Nucleus accumbens (tissue), 56 donors: ENCODE measurements around the gene AUTS2.
A peak's percentile ranks its signal among the peaks of the same experiment; 100 is the strongest.

Source experiments
- DNase-seq, 56 donors: peaks; one replicate each; lab custom pipeline; 2025; lab: John Stamatoyannopoulos, UW

AUTS2 gene

DNA sequence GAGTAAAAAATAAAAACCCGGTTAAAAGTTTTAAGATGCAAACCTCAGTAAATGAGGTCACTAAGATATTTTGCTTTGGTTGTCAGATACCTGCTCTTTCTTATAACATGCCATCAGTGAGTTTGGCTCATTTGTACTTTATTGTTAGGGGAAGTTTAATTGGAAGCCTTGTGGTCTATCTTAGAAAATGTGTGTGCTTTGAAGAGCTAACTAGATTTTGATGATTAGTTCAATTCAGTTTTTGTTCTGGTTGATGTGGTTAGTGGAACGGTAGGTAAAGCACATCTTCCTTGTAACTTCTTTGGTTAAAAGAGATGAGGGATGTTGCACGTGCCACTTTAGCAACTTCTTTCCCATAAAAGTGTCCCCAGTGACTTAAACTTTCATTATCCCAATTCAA is 1180.3 kb downstream of the AUTS2 start:
- DNase-seq, result no peak

DNA sequence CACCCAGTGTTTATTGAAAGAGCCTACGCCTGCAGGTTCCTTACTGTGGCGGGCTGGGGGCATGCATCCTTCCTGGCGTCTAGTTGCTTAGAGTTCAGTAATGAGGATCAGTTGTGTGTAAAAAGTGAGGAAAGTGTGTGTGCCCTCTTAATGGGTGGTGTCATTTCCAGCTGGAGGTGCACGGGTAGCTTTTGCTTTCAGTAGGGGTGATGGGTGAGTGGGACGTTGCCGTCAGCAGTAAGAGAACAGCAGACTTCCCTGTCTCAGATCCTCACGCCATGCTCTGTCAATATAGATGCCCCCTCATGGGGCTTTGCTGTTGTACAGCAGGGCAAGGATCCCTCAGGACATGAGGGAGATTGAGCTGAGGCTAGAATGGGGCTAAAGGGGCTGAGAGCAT is 1181.0 kb downstream of the AUTS2 start:
- DNase-seq, result no peak

DNA sequence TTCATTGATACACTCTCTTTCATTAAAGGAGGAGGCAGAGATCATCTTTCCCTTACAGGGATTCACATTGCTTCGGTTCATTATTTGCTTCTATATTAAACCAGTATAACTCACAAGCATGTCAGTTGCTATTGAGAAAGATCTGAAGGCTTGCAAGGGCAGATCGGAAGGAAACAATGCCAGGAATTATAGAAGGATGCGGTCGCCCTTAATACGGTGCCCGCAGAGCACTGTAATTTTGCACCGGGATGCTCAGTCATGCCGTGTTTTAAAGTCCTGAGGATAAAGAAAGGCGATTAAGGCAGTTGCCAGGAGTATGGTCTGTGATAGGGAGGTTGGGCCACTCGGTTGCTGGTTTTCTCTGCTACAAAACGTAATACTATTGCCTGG is 1183.6 kb downstream of the AUTS2 start:
- no peak for DNase-seq

DNA sequence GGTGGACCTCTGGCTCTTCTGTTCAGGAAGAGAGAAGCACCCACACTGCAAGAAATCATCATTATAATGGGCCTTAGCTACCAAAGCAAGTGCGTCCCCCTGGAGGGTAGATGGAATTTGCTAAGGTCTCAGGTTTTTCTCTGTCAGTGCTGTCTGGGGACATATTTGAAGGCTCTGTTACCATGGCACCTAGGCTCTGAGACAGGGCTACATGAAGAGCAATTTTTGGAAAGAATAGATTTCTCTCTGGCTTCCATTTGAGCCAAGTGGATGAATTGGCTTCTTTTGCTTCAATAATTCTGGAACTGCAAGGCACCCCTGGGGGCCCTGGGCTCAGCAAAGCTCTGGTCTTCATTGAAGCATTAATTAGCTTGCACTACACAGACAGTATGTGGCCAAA is 1184.5 kb downstream of the AUTS2 start:
- DNase-seq, result peak in 12 of 56 donors; percentile 5 to 49 (median 20)

DNA sequence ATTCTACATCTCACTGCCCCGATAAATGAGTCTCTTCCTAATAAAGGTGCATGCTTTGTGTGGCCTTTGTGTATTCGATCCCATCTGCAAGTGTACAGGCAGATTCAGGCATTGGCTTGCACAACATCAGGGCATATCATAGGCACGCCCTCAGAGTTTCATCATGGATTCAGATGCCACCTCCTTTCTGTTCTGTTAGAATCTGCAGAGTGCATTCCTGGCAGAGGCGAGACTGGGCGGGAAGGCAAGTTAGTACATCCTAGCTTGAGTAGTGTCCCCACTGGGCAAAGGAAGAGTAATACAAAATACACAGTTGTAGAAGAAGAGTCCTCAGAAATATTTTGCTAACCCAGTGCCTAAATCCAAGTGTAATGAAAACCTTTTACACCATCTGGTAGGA is 1187.2 kb downstream of the AUTS2 start:
- no peak for DNase-seq

DNA sequence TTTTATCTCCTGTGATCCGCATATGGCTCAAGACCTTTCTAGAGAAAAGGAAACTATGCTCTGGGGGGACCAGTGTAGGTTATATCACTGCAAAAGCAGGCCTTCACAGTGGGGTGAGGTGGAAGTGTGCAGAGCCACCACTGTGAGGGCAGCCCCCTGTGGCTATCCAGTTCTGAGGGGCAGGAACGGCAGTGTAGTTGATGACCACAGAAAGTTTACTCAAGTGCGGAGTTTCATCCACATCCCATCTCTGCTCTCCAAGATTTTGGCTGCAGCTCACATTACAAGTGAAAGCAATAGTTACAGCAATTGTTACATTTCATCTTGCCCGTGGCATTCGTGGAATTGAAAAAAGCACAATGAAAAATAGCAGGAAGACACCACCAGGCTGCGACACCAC is 1187.8 kb downstream of the AUTS2 start:
- DNase-seq, result no peak

DNA sequence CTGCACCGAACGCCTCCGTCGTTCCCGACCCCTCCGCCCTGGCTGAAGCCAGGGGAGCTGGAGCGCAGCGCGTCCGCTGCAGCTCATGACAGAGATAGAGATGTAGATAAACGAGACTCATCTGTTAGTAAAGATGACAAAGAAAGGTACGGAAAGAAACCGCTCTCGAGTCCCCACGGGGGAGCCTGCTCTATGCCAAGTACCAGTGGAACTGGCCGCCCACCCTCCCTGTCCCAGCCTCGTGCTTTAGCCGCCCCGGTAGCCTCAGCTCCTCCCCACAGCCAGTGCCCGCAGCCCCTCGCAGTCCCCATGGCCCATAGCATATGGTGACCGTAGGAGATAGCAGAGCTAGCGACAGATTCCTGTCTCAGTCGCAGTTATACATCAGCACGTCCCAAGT is 1189.0 kb downstream of the AUTS2 start:
- DNase-seq, result no peak

DNA sequence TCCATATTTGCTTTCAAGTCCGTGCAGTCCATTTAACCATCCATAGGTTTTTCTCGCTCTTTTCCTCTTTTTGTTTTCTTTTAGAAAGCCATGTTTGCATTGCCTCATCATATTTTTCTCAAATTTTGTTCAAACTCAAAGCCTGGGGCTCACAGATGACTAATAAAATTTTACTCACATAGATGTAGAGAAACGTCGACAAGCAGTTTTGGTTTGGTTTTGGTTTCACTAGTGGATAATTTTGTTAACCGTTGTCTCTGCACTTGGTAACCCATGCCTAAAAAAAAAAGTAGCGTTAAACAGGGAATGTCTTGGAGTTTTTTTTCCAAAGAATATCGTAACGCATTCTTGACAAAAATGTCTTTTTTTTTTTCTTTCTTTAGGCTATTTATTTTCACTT is 1189.5 kb downstream of the AUTS2 start:
- DNase-seq, result no peak

DNA sequence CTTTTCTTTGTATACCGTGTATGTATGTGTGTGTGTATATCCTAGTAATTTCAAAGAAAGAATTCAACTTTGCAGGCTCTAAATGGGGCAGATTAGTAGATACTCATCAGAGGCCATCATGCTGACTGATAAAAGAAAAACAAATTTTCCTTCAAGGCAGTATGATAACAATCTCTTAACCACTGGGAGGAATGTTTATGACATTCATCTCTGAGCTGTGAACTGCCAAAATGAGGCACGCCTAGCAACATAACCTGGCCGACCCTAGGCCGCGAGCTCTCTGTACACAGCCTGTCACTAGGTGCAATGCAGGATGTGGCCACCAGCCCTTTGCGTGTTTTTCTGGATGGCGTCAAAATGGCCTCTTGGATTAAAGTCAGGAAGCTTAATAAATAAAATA is 1190.0 kb downstream of the AUTS2 start:
- DNase-seq, result no peak

DNA sequence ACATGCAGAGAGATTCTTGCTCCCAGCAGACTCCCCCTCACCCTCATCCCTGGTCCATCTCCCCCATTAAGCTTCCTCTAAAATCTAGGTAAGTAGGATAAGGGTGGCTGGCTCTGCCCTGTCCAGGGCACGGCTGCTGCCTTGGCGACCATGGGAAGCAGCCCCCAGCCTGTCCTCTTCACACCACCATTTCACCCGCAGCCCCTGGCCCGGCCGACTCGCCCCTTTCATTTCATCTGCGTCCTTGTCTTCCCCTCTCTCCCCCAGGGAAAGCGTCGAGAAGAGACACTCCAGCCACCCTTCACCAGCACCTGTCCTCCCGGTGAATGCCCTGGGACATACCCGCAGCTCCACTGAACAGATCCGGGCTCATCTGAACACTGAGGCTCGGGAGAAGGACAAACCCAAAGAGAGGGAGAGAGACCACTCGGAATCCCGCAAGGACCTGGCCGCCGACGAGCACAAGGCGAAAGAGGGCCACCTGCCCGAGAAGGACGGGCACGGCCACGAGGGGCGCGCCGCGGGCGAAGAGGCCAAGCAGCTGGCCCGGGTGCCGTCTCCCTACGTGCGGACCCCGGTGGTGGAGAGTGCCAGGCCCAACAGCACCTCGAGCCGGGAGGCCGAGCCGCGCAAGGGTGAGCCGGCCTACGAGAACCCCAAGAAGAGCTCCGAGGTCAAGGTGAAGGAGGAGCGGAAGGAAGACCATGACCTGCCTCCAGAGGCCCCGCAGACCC is 1191.4 kb downstream of the AUTS2 start:
- no peak for DNase-seq

DNA sequence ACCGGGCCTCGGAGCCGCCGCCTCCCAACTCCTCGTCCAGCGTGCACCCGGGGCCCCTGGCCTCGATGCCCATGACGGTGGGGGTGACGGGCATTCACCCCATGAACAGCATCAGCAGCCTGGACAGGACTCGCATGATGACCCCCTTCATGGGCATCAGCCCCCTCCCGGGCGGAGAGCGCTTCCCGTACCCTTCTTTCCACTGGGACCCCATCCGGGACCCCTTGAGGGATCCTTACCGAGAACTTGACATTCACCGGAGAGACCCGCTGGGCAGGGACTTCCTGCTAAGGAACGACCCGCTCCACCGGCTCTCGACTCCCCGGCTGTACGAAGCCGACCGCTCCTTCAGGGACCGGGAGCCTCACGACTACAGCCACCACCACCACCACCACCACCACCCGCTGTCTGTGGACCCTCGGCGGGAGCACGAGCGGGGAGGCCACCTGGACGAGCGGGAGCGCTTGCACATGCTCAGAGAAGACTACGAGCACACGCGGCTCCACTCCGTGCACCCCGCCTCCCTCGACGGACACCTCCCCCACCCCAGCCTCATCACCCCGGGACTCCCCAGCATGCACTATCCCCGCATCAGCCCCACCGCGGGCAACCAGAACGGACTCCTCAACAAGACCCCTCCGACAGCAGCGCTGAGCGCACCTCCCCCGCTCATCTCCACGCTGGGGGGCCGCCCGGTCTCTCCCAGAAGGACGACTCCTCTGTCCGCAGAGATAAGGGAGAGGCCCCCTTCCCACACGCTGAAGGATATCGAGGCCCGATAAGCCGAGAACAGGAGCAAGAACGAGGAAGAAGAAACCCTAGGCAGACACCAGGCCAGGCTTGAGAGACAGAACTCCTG is 1192.2 kb downstream of the AUTS2 start:
- no peak for DNase-seq

DNA sequence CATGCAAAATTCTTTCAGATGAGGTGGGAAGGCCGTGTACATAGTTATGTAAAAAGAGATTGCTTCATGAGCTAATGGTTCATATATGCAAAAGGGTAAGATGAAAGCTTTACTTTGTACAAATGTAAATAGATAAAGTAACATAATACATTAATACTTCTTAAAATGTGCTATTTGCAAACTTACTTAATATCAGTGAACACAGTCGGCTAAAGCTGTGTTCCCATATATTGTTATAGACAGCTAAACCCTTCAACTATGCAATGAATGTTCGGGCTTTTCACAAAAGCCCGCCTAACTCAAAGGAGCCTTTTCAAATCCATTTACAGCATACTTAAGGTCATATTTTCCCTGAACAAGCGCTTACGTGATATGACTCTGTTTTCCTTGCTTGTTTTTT is 1193.1 kb downstream of the AUTS2 start:
- DNase-seq, result no peak

DNA sequence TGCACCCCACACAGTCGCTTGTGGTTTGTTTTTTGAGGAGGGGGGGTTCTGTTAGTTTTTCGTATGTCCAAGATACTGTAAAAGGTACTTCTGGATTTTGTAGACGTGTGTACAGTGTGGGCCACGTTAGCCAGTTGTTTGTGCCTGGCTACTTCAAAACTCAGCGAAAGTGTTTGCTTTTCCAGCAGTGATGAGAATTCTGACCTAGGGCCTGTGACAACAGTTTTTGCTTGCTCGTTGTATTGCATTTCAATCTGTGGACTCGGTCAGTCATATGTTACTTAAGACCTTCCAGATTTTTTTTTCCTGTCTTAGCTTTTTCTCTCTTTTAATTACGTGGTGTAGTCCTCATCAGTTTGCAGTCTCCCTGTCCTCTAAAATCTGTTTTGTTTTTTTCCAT is 1194.8 kb downstream of the AUTS2 start:
- DNase-seq, result no peak

DNA sequence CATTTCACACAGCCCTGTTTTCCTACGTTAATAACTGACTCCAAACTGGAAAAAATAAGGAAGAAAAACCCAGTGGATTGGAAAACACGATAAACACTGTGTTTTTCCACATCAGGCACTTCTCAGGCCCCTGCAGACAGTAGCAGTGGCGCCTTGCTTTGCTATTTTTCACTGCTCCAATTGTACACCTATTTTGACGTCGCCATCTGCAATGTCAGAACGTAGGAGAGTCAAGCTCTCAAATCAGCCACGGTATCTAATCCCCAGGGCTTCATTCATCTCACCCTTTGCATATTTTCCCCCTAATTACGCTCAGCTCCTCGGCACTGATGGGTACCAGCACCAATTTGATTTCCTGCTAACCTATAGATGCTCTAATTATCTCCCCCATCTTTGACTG is 1195.5 kb downstream of the AUTS2 start:
- DNase-seq, result no peak

DNA sequence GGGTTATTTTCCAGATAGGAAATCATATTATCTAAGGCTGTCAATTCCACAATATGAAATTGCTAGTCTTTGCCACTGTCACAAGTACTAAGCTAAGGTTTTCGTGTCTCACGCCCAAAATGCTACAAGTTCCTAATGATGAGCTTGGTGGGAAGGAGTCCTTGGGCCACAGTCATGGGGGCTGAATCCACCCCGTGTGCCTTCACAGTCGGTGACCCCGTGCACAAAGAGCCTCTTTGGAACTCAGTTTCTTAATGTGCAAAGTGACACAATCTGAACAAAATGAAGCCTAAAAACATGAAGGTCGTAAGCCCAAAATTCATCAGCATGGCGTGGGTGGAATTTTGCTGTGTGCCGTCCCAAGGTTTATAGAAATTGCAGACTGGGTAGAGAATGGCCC is 1196.7 kb downstream of the AUTS2 start:
- DNase-seq, result no peak

DNA sequence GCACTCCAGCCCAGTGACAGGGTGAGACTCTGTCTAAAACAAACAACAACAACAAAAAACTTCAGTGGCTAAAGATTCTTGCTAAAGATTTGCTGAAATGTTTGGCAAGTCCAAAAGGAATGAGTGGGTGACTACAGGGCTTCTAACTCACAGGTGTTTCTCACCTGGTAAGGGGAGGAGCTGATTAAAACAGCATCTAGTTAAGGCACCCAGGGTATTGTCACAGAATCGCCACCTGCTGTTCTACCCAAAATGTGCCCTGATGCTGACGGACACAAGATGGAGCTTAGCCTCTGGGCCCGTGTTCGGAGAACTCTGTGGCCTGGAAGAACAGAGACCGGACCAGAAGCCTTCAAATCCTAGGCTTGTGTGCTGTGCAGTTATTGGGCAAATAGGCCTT is 1197.7 kb downstream of the AUTS2 start:
- no peak for DNase-seq

DNA sequence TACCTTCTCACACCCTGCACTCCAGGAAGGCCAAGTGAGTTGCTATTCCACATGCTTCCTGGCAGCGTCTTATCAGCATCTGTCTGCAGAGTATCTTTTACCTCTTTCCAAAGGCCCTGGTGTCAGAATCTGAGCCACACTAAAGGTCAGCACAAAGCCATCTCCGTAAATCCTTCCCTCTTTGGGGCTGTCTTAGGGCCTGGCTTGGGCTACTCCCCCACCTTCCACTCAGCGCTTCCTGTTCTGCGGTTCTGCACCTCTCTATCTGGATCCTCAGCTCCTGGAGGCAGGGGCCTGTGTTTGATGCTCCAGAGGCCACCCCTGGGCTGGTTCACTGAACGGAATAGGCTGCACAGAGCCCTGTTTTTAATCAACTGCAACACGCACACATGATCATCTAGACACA is 1198.8 kb downstream of the AUTS2 start:
- no peak for DNase-seq

DNA sequence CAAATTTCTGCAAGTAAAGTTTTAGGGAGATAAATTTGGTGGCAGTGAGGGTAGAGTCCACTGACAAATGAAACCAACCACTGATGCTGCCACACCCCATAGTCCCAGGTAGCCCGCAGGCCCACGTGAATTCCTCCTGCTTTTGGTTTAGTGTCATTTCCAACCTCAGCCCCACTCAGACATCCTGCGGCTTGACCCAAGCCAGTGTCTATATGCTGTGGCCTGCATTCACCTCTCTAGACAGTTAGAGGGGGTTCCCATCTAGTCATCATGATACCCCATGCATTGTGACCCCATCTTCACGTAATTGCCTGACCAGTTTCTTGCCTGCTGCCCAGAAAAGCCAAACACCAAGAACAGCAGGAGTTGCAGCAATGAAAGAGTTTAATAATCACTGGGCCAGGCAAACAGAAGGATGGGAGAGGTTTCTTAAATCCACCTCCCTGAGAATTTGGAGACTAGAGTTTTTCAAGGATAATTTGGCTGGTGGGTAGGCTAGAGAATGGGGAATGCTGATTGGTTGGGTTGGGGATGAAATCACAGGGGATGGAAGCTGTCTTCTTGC is 1201.6 kb downstream of the AUTS2 start:
- DNase-seq, result no peak

DNA sequence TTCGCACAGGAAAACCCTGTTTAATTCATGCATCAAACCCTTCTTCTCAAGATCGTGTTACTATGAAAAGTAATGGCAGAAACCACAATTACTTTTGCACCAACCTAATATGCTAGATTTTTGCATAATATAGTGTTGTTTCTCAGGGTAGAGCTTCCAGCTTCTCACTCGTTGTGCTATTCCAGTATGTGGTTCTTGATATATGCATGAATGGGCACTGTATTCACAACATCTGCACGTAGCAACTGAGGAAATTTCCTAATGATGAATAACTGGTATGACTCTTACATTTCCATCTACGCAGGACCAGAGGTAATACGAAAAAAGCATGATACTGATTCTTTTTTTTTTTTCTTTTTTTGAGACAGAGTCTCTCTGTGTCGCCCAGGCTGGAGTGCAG is 1207.1 kb downstream of the AUTS2 start:
- no peak for DNase-seq

DNA sequence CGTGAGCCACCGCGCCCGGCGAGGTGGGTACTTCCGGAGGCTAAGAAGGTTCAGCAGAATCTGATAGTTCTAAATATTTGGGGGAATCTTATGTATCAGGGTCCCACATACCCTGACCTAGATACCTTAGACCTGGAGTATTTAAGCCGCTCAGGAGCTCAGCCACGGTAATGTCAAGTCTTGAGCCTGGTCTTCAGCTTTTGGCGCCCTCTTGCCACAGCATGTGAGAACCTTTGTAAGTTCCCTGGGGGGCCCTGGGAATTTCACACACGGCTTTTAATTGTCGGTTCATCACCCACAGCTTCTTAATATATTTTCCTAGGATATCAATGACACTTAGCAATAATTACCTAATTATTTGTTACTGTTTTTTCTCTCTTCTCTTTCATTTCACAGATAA is 1209.4 kb downstream of the AUTS2 start:
- no peak for DNase-seq

DNA sequence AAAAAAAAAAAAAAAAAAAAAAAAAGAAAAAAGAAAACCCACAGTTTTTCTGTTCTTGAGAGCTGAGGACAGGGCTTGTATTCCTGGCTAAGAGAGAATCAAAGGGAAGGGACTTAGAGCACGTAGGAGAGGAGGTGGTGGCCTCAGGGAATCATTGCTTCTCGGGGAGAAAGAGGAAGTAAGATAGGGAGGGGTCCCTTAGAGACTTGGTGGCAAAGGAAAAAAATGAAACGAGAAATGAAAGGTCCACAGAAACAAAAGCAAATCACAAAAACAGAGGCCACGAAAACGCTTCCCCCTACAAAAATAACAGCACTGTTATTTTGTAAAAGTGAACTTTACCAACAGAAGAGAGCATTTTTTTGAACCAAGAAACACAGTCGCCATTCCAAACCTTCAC is 1210.6 kb downstream of the AUTS2 start:
- no peak for DNase-seq
